Naive thymus-derived CD4-positive, alpha-beta T cell (primary cell): ENCODE results near the gene LETM1. TPM values are rescaled to one million over a fixed set of nuclear protein-coding genes. Genes with fewer than 3 reads are reported as not detected.
A peak's percentile ranks its signal among the peaks of the same experiment; 100 is the strongest.
"Not testable (repeated sequence)": the region's sequence is repeated elsewhere in the genome, so short reads cannot be mapped to it uniquely, and the experiment has no call there.

Source experiments
- ATAC-seq: fragments of 150-1000 bp; cut with Tn5 transposase; 2 replicates; pipeline ENCODE4 v1.10.0; 2021; ENCODE audit warnings: mild to moderate bottlenecking, moderate library complexity
- CTCF ChIA-PET: fragments of 350-600 bp; sonication (Branson Sonifier 250); formaldehyde crosslinking; loops from one replicate; lab custom pipeline; 2021; ENCODE audit warnings: antibody characterized with exemption; lab: Charles Lee
- POLR2A ChIA-PET: fragments of 350-600 bp; sonication (Branson Sonifier 250); formaldehyde crosslinking; loops from one replicate; lab custom pipeline; 2021; ENCODE audit warnings: antibody characterized with exemption, inconsistent platforms; lab: Charles Lee
- DNase-seq, 9 donors: peaks; one replicate each; pipeline versions ENCODE4 v3.0.0 to v3.0.0-alpha.2; 2020 to 2022; ENCODE audit warnings: mixed read lengths in 1 of 9
- H3K27ac ChIP-seq: one replicate; pipeline ENCODE4 v1.7.0; 2013; ENCODE audit warnings: mild to moderate bottlenecking, low read depth, low read length, moderate library complexity
- H3K27me3 ChIP-seq, 2 donors: one replicate each; pipeline ENCODE4 v1.7.0; 2013; ENCODE audit warnings: low read length in 2 of 2, mild to moderate bottlenecking in 2 of 2, moderate library complexity in 2 of 2; ENCODE audit not compliant: control insufficient read depth in 2 of 2, insufficient read depth in 2 of 2
- H3K36me3 ChIP-seq, 3 experiments: 1 replicate in 2 of 3; 2 replicates in 1 of 3; pipeline ENCODE4 v1.7.0; 2013; ENCODE audit warnings: low read length in 3 of 3, mild to moderate bottlenecking in 3 of 3, moderate library complexity in 1 of 3; ENCODE audit not compliant: insufficient read depth in 3 of 3, control insufficient read depth in 2 of 3
- H3K4me1 ChIP-seq, 2 donors: one replicate each; pipeline ENCODE4 v1.7.0; 2013; ENCODE audit warnings: low read length in 2 of 2, mild to moderate bottlenecking in 2 of 2, moderate library complexity in 1 of 2; ENCODE audit not compliant: control insufficient read depth in 2 of 2, insufficient read depth in 2 of 2
- H3K4me3 ChIP-seq: 2 replicates; pipeline ENCODE4 v1.7.0; 2013; ENCODE audit warnings: mild to moderate bottlenecking, low read length
- H3K9me3 ChIP-seq, 3 experiments: 1 replicate in 2 of 3; 2 replicates in 1 of 3; pipeline ENCODE4 v1.7.0; 2013; ENCODE audit warnings: low read length in 3 of 3; ENCODE audit not compliant: control insufficient read depth in 2 of 3
- H3K27ac Mint-ChIP-seq, 9 donors: one replicate each; pipeline ENCODE4 v1.8.0; 2020 to 2022; ENCODE audit warnings: mixed read lengths in 9 of 9, mild to moderate bottlenecking in 8 of 9, moderate library complexity in 5 of 9, inconsistent platforms in 2 of 9
- H3K27me3 Mint-ChIP-seq, 5 donors: one replicate each; pipeline ENCODE4 v1.8.0; 2021 to 2022; ENCODE audit warnings: mixed read lengths in 5 of 5, mild to moderate bottlenecking in 1 of 5
- H3K36me3 Mint-ChIP-seq, 5 donors: one replicate each; pipeline ENCODE4 v1.8.0; 2020 to 2022; ENCODE audit warnings: mixed read lengths in 5 of 5, mild to moderate bottlenecking in 3 of 5, inconsistent platforms in 1 of 5
- H3K4me1 Mint-ChIP-seq, 7 donors: one replicate each; pipeline ENCODE4 v1.8.0; 2020 to 2022; ENCODE audit warnings: mixed read lengths in 7 of 7, mild to moderate bottlenecking in 3 of 7, inconsistent platforms in 1 of 7
- H3K4me3 Mint-ChIP-seq, 10 donors: one replicate each; pipeline ENCODE4 v1.8.0; 2020 to 2022; ENCODE audit warnings: mild to moderate bottlenecking in 10 of 10, mixed read lengths in 10 of 10, moderate library complexity in 6 of 10, inconsistent platforms in 2 of 10
- H3K9me3 Mint-ChIP-seq, 11 donors: one replicate each; pipeline ENCODE4 v1.8.0; 2020 to 2022; ENCODE audit warnings: mixed read lengths in 11 of 11, mild to moderate bottlenecking in 4 of 11, inconsistent platforms in 1 of 11, moderate library complexity in 1 of 11
- intact Hi-C, 2 donors: fragments of 100-400 bp; cut with micrococcal nuclease; formaldehyde crosslinking; loops; one replicate each; pipeline ENCODE4 v1.15.1; 2023
- polyA plus RNA-seq, 2 donors: library from polyadenylated mRNA; unstranded; fragments of 300-500 nt; fragmentation: Illumina TruSeq; gene quantifications; one replicate each; pipeline ENCODE4 v1.2.3, GENCODE V29; 2021
- total RNA-seq, 6 experiments: library from RNA in 5 of 6; stranded (reverse) in 5 of 6; gene quantifications; 1 replicate in 5 of 6; 2 replicates in 1 of 6; pipeline ENCODE4 v1.2.3 and lab custom pipeline; 2021 to 2026

LETM1 gene
- total and polyA plus RNA-seq, 7 experiments from 2014 or later, result 7.7 to 56.4 (median 35.4) TPM

GRCh38 chr4:1852904-1853623 lies 2.9 kb downstream of the LETM1 start:
- Mint-ChIP-seq H3K36me3 (peaks cover 0 to 3% (median 0%) of the 10 kb centered on the region in 5 donors), H3K27me3 (no peaks in the 10 kb centered on the region), H3K4me3 (peak overlapping the region in 8 of 10 donors; percentile 4 to 79 (median 22)), H3K9me3 (no peaks in the 10 kb centered on the region), H3K27ac (peak overlapping the region in 3 of 9 donors; percentile 31 to 65 (median 46)), H3K4me1 (peaks cover 36 to 52% (median 43%) of the 10 kb centered on the region in 7 donors)
- peaks cover 10 to 14% of the 10 kb centered on the region in 2 donors for H3K4me1 ChIP-seq
- ATAC-seq (no peak), DNase-seq (no peak)
- ChIA-PET POLR2A (no interaction called here), CTCF (no interaction called here)
- peaks cover 0 to 4% (median 0%) of the 10 kb centered on the region in 3 experiments for H3K36me3 ChIP-seq
- no peak overlapping the region for H3K4me3 ChIP-seq
- no peaks in the 10 kb centered on the region for H3K9me3 ChIP-seq
- no peak overlapping the region for H3K27ac ChIP-seq
- intact Hi-C loops, result no loop called here
- no peaks in the 10 kb centered on the region for H3K27me3 ChIP-seq

GRCh38 chr4:1851575-1852410 lies 4.2 kb downstream of the LETM1 start:
- intact Hi-C loops, result no loop called here
- Mint-ChIP-seq H3K4me3 (peak overlapping the region in 4 of 10 donors; percentile 3 to 59 (median 12)), H3K4me1 (peaks cover 30 to 43% (median 35%) of the 10 kb centered on the region in 7 donors), H3K36me3 (peaks cover 0 to 7% (median 3%) of the 10 kb centered on the region in 5 donors), H3K9me3 (no peaks in the 10 kb centered on the region), H3K27ac (peak overlapping the region in 2 of 9 donors; percentile 45 to 82), H3K27me3 (no peaks in the 10 kb centered on the region)
- Histone ChIP-seq H3K27ac (no peak overlapping the region), H3K4me3 (no peak overlapping the region), H3K27me3 (no peaks in the 10 kb centered on the region), H3K9me3 (no peaks in the 10 kb centered on the region), H3K36me3 (peaks cover 0 to 10% (median 0%) of the 10 kb centered on the region in 3 experiments), H3K4me1 (peaks cover 8 to 10% of the 10 kb centered on the region in 2 donors)
- ChIA-PET CTCF (interaction anchor here (0.7 kb wide), 1 partner anchor 48 kb away, joined by 3 read pairs; no protein-coding TSS in a partner anchor), POLR2A (no interaction called here)
- DNase-seq, result no peak
- ATAC-seq, result no peak

- no peak for DNase-seq
- Mint-ChIP-seq H3K36me3 (peaks cover 0 to 12% (median 3%) of the 10 kb centered on the region in 5 donors), H3K4me1 (peaks cover 29 to 43% (median 35%) of the 10 kb centered on the region in 7 donors), H3K9me3 (no peaks in the 10 kb centered on the region), H3K27ac (peak overlapping the region in 3 of 9 donors; percentile 33 to 59 (median 52)), H3K4me3 (peak overlapping the region in 1 of 10 donors; percentile 17), H3K27me3 (no peaks in the 10 kb centered on the region)
- no peak for ATAC-seq
- intact Hi-C loops, result no loop called here
- CTCF ChIA-PET, result interaction anchor here (0.7 kb wide), 2 partner anchors 21 to 48 kb away, joined by 3 to 4 read pairs; no protein-coding TSS in a partner anchor
- POLR2A ChIA-PET, result no interaction called here
- Histone ChIP-seq H3K27ac (no peak overlapping the region), H3K4me3 (no peak overlapping the region), H3K36me3 (peaks cover 0 to 7% (median 0%) of the 10 kb centered on the region in 3 experiments), H3K27me3 (no peaks in the 10 kb centered on the region), H3K4me1 (peaks cover 7 to 10% of the 10 kb centered on the region in 2 donors), H3K9me3 (no peaks in the 10 kb centered on the region)
These were observed 4.8 kb downstream of the LETM1 start for GRCh38 chr4:1851160-1851559.

GRCh38 chr4:1850276-1850675 lies 5.7 kb downstream of the LETM1 start:
- intact Hi-C loops, result no loop called here
- ChIA-PET CTCF (no interaction called here), POLR2A (no interaction called here)
- H3K9me3 ChIP-seq, result no peaks in the 10 kb centered on the region
- Mint-ChIP-seq H3K36me3 (peaks cover 0 to 12% (median 3%) of the 10 kb centered on the region in 5 donors), H3K27ac (peak overlapping the region in 2 of 9 donors; percentile 8 to 9), H3K4me3 (no peak overlapping the region), H3K9me3 (no peaks in the 10 kb centered on the region), H3K27me3 (no peaks in the 10 kb centered on the region), H3K4me1 (peaks cover 29 to 43% (median 35%) of the 10 kb centered on the region in 7 donors)
- peaks cover 0 to 7% (median 0%) of the 10 kb centered on the region in 3 experiments for H3K36me3 ChIP-seq
- H3K27ac ChIP-seq, result no peak overlapping the region
- no peak overlapping the region for H3K4me3 ChIP-seq
- ATAC-seq, result no peak
- no peak for DNase-seq
- no peaks in the 10 kb centered on the region for H3K27me3 ChIP-seq
- H3K4me1 ChIP-seq, result peaks cover 6 to 8% of the 10 kb centered on the region in 2 donors

GRCh38 chr4:1846580-1846979 lies 9.4 kb downstream of the LETM1 start:
- Mint-ChIP-seq H3K9me3 (no peaks in the 10 kb centered on the region), H3K4me1 (peaks cover 12 to 24% (median 17%) of the 10 kb centered on the region in 7 donors), H3K27me3 (no peaks in the 10 kb centered on the region), H3K27ac (peak overlapping the region in 2 of 9 donors; percentile 19 to 54), H3K36me3 (peaks cover 2 to 26% (median 8%) of the 10 kb centered on the region in 5 donors), H3K4me3 (no peak overlapping the region)
- peaks cover 0 to 19% (median 4%) of the 10 kb centered on the region in 3 experiments for H3K36me3 ChIP-seq
- CTCF ChIA-PET, result no interaction called here
- POLR2A ChIA-PET, result interaction anchor here (0.6 to 0.8 kb wide), 2 partner anchors 28 to 32 kb away, joined by 3 read pairs; no protein-coding TSS in a partner anchor
- no peak overlapping the region for H3K27ac ChIP-seq
- H3K27me3 ChIP-seq, result no peaks in the 10 kb centered on the region
- no peaks in the 10 kb centered on the region for H3K4me1 ChIP-seq
- intact Hi-C loops, result no loop called here
- no peak overlapping the region for H3K4me3 ChIP-seq
- ATAC-seq (no peak), DNase-seq (no peak)
- no peaks in the 10 kb centered on the region for H3K9me3 ChIP-seq

GRCh38 chr4:1844618-1845017 lies 11.3 kb downstream of the LETM1 start:
- H3K27ac Mint-ChIP-seq, POLR2A ChIA-PET, H3K4me3 Mint-ChIP-seq, ATAC-seq, CTCF ChIA-PET, H3K4me1 ChIP-seq, DNase-seq, intact Hi-C loops, H3K27me3 ChIP-seq, H3K9me3 Mint-ChIP-seq, H3K27ac ChIP-seq, H3K27me3 Mint-ChIP-seq, H3K4me3 ChIP-seq, H3K9me3 ChIP-seq: not testable (repeated sequence)
- H3K36me3 ChIP-seq, result peaks cover 0 to 34% (median 12%) of the 10 kb centered on the region in 3 experiments
- Mint-ChIP-seq H3K36me3 (peaks cover 2 to 33% (median 8%) of the 10 kb centered on the region in 5 donors), H3K4me1 (peaks cover 4 to 18% (median 8%) of the 10 kb centered on the region in 7 donors)
